Osteoblast (primary cell): ENCODE measurements around the gene HOXB5. TPM values are rescaled to one million over a fixed set of nuclear protein-coding genes. Genes with fewer than 3 reads are reported as not detected.

Experiments
- DNase-seq: peaks from one replicate; pipeline ENCODE4 v3.0.0; 2011; ENCODE audit warnings: low spot score, mixed read lengths; ENCODE audit not compliant: insufficient read length; ENCODE audit errors: missing footprints
- H2AFZ ChIP-seq: 2 replicates; pipeline ENCODE4 v1.6.0; 2011; ENCODE audit warnings: mild to moderate bottlenecking, low read length
- H3K27ac ChIP-seq: 2 replicates; pipeline ENCODE4 v1.5.1; 2011; ENCODE audit warnings: mild to moderate bottlenecking, low read depth, low read length, moderate library complexity
- H3K27me3 ChIP-seq: 2 replicates; pipeline ENCODE4 v1.6.0; 2012; ENCODE audit warnings: mild to moderate bottlenecking, control low read depth, inconsistent platforms, low read length, moderate library complexity; ENCODE audit not compliant: insufficient read depth
- H3K36me3 ChIP-seq: 2 replicates; pipeline ENCODE4 v1.5.1; 2011; ENCODE audit warnings: mild to moderate bottlenecking, low read length, control low read depth, moderate library complexity; ENCODE audit not compliant: insufficient read depth
- H3K4me1 ChIP-seq: 2 replicates; pipeline ENCODE4 v1.5.1; 2011; ENCODE audit warnings: mild to moderate bottlenecking, low read length, control low read depth, moderate library complexity; ENCODE audit not compliant: insufficient read depth
- H3K4me2 ChIP-seq: 2 replicates; pipeline ENCODE4 v1.6.0; 2011; ENCODE audit warnings: mild to moderate bottlenecking, low read length; ENCODE audit not compliant: insufficient read depth
- H3K4me3 ChIP-seq: fragments of 200-600 bp; sonication (generic); 3 replicates; pipeline ENCODE4 v1.5.1; 2012; ENCODE audit warnings: mild to moderate bottlenecking, low read length, inconsistent platforms; ENCODE audit not compliant: insufficient read depth
- H3K79me2 ChIP-seq: 2 replicates; pipeline ENCODE4 v1.6.0; 2012; ENCODE audit warnings: mild to moderate bottlenecking, low read length, control low read depth, inconsistent platforms; ENCODE audit not compliant: insufficient read depth
- H3K9me3 ChIP-seq: 2 replicates; pipeline ENCODE4 v1.5.1; 2011; ENCODE audit warnings: low read depth, low read length, control low read depth
- H4K20me1 ChIP-seq: 2 replicates; pipeline ENCODE4 v1.6.0; 2012; ENCODE audit warnings: mild to moderate bottlenecking, low read length, control low read depth; ENCODE audit not compliant: insufficient read depth
- total RNA-seq: library from RNA; depleted of rRNA; stranded (reverse); fragments of >200 nt; gene quantifications from 2 replicates; pipeline ENCODE4 v1.2.3, GENCODE V29; 2012
- TF ChIP-seq, protein P1 (sequence below): IDR thresholded peaks from 2 replicates; pipeline ENCODE4 v1.5.1; 2011; ENCODE audit warnings: mild to moderate bottlenecking, low read depth, low read length, moderate library complexity; ENCODE audit errors: extremely low read depth

HOXB5 gene
- total RNA-seq, 1 donor = not detected

GRCh38 chr17:48597778-48598631 is 4.4 kb upstream of the HOXB5 start:
- TF ChIP-seq, protein P1, sequence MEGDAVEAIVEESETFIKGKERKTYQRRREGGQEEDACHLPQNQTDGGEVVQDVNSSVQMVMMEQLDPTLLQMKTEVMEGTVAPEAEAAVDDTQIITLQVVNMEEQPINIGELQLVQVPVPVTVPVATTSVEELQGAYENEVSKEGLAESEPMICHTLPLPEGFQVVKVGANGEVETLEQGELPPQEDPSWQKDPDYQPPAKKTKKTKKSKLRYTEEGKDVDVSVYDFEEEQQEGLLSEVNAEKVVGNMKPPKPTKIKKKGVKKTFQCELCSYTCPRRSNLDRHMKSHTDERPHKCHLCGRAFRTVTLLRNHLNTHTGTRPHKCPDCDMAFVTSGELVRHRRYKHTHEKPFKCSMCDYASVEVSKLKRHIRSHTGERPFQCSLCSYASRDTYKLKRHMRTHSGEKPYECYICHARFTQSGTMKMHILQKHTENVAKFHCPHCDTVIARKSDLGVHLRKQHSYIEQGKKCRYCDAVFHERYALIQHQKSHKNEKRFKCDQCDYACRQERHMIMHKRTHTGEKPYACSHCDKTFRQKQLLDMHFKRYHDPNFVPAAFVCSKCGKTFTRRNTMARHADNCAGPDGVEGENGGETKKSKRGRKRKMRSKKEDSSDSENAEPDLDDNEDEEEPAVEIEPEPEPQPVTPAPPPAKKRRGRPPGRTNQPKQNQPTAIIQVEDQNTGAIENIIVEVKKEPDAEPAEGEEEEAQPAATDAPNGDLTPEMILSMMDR = no peak
- Histone ChIP-seq H3K79me2 (no peaks in the 10 kb centered on the region), H3K27me3 (peaks cover 98% of the 10 kb centered on the region), H2AFZ (peak overlapping the region; percentile 41), H4K20me1 (peaks cover 1% of the 10 kb centered on the region), H3K4me1 (no peaks in the 10 kb centered on the region), H3K36me3 (no peaks in the 10 kb centered on the region), H3K27ac (no peak overlapping the region), H3K9me3 (no peaks in the 10 kb centered on the region), H3K4me2 (peak overlapping the region; percentile 60), H3K4me3 (peak overlapping the region; percentile 58)
- DNase-seq = no peak

DNA sequence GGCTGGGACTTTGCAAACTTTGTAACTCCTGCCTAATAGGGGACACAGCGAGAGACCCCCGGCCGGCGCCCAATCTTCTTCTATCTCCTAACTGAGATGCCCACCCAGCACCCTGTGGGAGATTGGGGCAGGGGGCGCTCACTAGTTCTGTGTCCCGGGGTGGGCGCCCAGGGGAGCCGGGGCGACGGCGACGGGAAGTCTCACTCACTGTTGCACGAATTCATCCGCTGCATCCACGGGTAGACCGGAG is 3.9 kb upstream of the HOXB5 start:
- no peaks in the 10 kb centered on the region for H3K79me2 ChIP-seq
- TF ChIP-seq, protein P1 = no peak
- peaks cover 98% of the 10 kb centered on the region for H3K27me3 ChIP-seq
- H3K4me3 ChIP-seq = peak overlapping the region; percentile 58
- H3K9me3 ChIP-seq = no peaks in the 10 kb centered on the region
- no peaks in the 10 kb centered on the region for H4K20me1 ChIP-seq
- H3K4me2 ChIP-seq = peak overlapping the region; percentile 60
- H3K36me3 ChIP-seq = no peaks in the 10 kb centered on the region
- H2AFZ ChIP-seq = no peak overlapping the region
- H3K27ac ChIP-seq = no peak overlapping the region
- no peak for DNase-seq
- H3K4me1 ChIP-seq = no peaks in the 10 kb centered on the region

GRCh38 chr17:48596735-48597527 is 3.4 kb upstream of the HOXB5 start:
- DNase-seq = no peak
- no peaks in the 10 kb centered on the region for H3K79me2 ChIP-seq
- H4K20me1 ChIP-seq = no peaks in the 10 kb centered on the region
- TF ChIP-seq, protein P1 = no peak
- no peaks in the 10 kb centered on the region for H3K9me3 ChIP-seq
- H3K4me2 ChIP-seq = peak overlapping the region; percentile 60
- H3K27ac ChIP-seq = no peak overlapping the region
- peak overlapping the region; percentile 58 for H3K4me3 ChIP-seq
- peaks cover 98% of the 10 kb centered on the region for H3K27me3 ChIP-seq
- H2AFZ ChIP-seq = no peak overlapping the region
- no peaks in the 10 kb centered on the region for H3K4me1 ChIP-seq
- no peaks in the 10 kb centered on the region for H3K36me3 ChIP-seq
